Measurements from ENCODE around the gene OTUD1. TPM values are rescaled to one million over a fixed set of nuclear protein-coding genes. Genes with fewer than 3 reads are reported as not detected.

The OTUD1 gene
- total RNA-seq, 1 experiment from 2014 or later: 5.7 TPM

GRCh38 chr10:23439961-23440889 lies 1.4 kb downstream of the OTUD1 start:
- intact Hi-C loops (cut with micrococcal nuclease): no loop called here
- H3K79me2 ChIP-seq (ENCODE audit: insufficient read depth, low read length): no peaks in the 10 kb centered on the region
- H3K27ac ChIP-seq (ENCODE audit: low read depth, low read length): peak overlapping the region; percentile 65; the same call in 1 of the 2 replicates
- peak overlapping the region; percentile 77 for H3K4me2 ChIP-seq (ENCODE audit: low read length)
- H3K9me3 ChIP-seq (ENCODE audit: control insufficient read depth in 1 of 2, insufficient read depth in 1 of 2, low read depth in 1 of 2, low read length in 2 of 2): no peaks in the 10 kb centered on the region
- ATAC-seq (no peak), DNase-seq (ENCODE audit: low read depth, low spot score) (no peak)
- peaks cover 0 to 12% of the 10 kb centered on the region in 2 experiments; a peak in 3 of 4 replicates for H3K4me1 ChIP-seq (ENCODE audit: control insufficient read depth in 1 of 2, insufficient read depth in 2 of 2, low read length in 2 of 2)
- no peaks in the 10 kb centered on the region for H3K36me3 ChIP-seq (ENCODE audit: control insufficient read depth in 1 of 2, insufficient read depth in 2 of 2, low read length in 2 of 2)
- no peaks in the 10 kb centered on the region for H3K9me2 ChIP-seq (ENCODE audit: insufficient read depth)
- TF ChIP-seq SP1 (IDR thresholded peaks at IDR 0.05; ENCODE audit: low read depth) (no peak), ZFX (IDR thresholded peaks at IDR 0.05) (peak; percentile 19; the same call in 1 of the 2 replicates)
- H4K20me1 ChIP-seq (ENCODE audit: insufficient read depth): no peaks in the 10 kb centered on the region
- no TSS peak for BruUV-seq (replicated peaks)
- H2AFZ ChIP-seq (ENCODE audit: low read depth, low read length, poor library complexity, severe bottlenecking): no peak overlapping the region
- ChIA-PET CTCF (interaction anchor here (1.5 kb wide), 1 partner anchor 126 kb away, joined by 3 read pairs; no protein-coding TSS in a partner anchor), POLR2A (no interaction called here), RAD21 (ENCODE audit: low non-redundant PET in 1 of 2, low total read pairs in 2 of 2, uncharacterized antibody in 2 of 2, unreplicated experiment in 2 of 2) (no interaction called here)
- peak overlapping the region; percentile 50 to 64 for H3K4me3 ChIP-seq (replicated peaks in 1 of 2; ENCODE audit: low read depth in 1 of 2, low read length in 2 of 2)
- H3K27me3 ChIP-seq (ENCODE audit: insufficient read depth, low read length): no peaks in the 10 kb centered on the region
- H3K9ac ChIP-seq (ENCODE audit: low read length): peak overlapping the region; percentile 49; the same call in 1 of the 2 replicates

- H3K27me3 ChIP-seq (ENCODE audit: insufficient read depth, low read length): no peaks in the 10 kb centered on the region
- CTCF ChIA-PET: interaction anchor here (1.5 kb wide), 1 partner anchor 127 kb away, joined by 3 read pairs; no protein-coding TSS in a partner anchor
- BruUV-seq (replicated peaks): no TSS peak
- H3K9me3 ChIP-seq (ENCODE audit: control insufficient read depth in 1 of 2, insufficient read depth in 1 of 2, low read depth in 1 of 2, low read length in 2 of 2): no peaks in the 10 kb centered on the region
- no peaks in the 10 kb centered on the region for H3K9me2 ChIP-seq (ENCODE audit: insufficient read depth)
- H3K79me2 ChIP-seq (ENCODE audit: insufficient read depth, low read length): no peaks in the 10 kb centered on the region
- H4K20me1 ChIP-seq (ENCODE audit: insufficient read depth): no peaks in the 10 kb centered on the region
- no peak overlapping the region for H2AFZ ChIP-seq (ENCODE audit: low read depth, low read length, poor library complexity, severe bottlenecking)
- intact Hi-C loops (cut with micrococcal nuclease): no loop called here
- no peak overlapping the region for H3K4me2 ChIP-seq (ENCODE audit: low read length)
- no peaks in the 10 kb centered on the region for H3K36me3 ChIP-seq (ENCODE audit: control insufficient read depth in 1 of 2, insufficient read depth in 2 of 2, low read length in 2 of 2)
- no peak overlapping the region for H3K4me3 ChIP-seq (replicated peaks in 1 of 2; ENCODE audit: low read depth in 1 of 2, low read length in 2 of 2)
- ATAC-seq: no peak
- H3K9ac ChIP-seq (ENCODE audit: low read length): no peak overlapping the region
- no peak for DNase-seq (ENCODE audit: low read depth, low spot score)
- RAD21 ChIA-PET (ENCODE audit: low non-redundant PET in 1 of 2, low total read pairs in 2 of 2, uncharacterized antibody in 2 of 2, unreplicated experiment in 2 of 2): no interaction called here
- TF ChIP-seq TCF7L2 (IDR thresholded peaks at IDR 0.05; ENCODE audit: borderline replicate concordance, extremely low read depth, insufficient read depth, insufficient read length) (no peak), EZH2 (IDR thresholded peaks at IDR 0.05) (no peak)
- H3K4me1 ChIP-seq (ENCODE audit: control insufficient read depth in 1 of 2, insufficient read depth in 2 of 2, low read length in 2 of 2): peaks cover 0 to 12% of the 10 kb centered on the region in 2 experiments; a peak in 3 of 4 replicates
- POLR2A ChIA-PET: no interaction called here
- no peak overlapping the region for H3K27ac ChIP-seq (ENCODE audit: low read depth, low read length)
Observed at GRCh38 chr10:23441251-23441650, 2.4 kb downstream of the OTUD1 start.
